Trophoblast cell (in vitro differentiated cells and primary cell): Measurements from ENCODE around the gene CD177.
A peak's percentile ranks its signal among the peaks of the same experiment; 100 is the strongest.
"Not testable (repeated sequence)": the region's sequence is repeated elsewhere in the genome, so short reads cannot be mapped to it uniquely, and the experiment has no call there.

ENCODE experiments used
- DNase-seq, 2 donors: peaks; one replicate each; pipeline ENCODE4 v3.0.0-alpha.2; 2016
- H2AFZ ChIP-seq: 2 replicates; pipeline ENCODE4 v1.6.1; 2013; ENCODE audit warnings: low read length, moderate library complexity, mild to moderate bottlenecking; ENCODE audit not compliant: insufficient read depth, poor library complexity
- H2AK5ac ChIP-seq: 2 replicates; pipeline ENCODE4 v1.6.1; 2013; ENCODE audit warnings: mild to moderate bottlenecking, low read length
- H2BK120ac ChIP-seq: 2 replicates; pipeline ENCODE4 v1.6.1; 2013; ENCODE audit warnings: low read length, mild to moderate bottlenecking, moderate library complexity; ENCODE audit not compliant: insufficient read depth, poor library complexity
- H2BK12ac ChIP-seq: 2 replicates; pipeline ENCODE4 v1.6.1; 2013; ENCODE audit warnings: mild to moderate bottlenecking, low read length, moderate library complexity
- H2BK5ac ChIP-seq: 2 replicates; pipeline ENCODE4 v1.6.1; 2013; ENCODE audit warnings: low read length, low read depth, moderate library complexity, mild to moderate bottlenecking; ENCODE audit not compliant: poor library complexity
- H3K14ac ChIP-seq: 2 replicates; pipeline ENCODE4 v1.6.1; 2013; ENCODE audit warnings: mild to moderate bottlenecking, low read length
- H3K18ac ChIP-seq: 2 replicates; pipeline ENCODE4 v1.6.1; 2013; ENCODE audit warnings: mild to moderate bottlenecking, low read length
- H3K23ac ChIP-seq: 2 replicates; pipeline ENCODE4 v1.6.1; 2013; ENCODE audit warnings: low read length
- H3K27ac ChIP-seq: 2 replicates; pipeline ENCODE4 v1.5.1; 2013; ENCODE audit warnings: low read depth, mild to moderate bottlenecking, inconsistent platforms, low read length, moderate library complexity
- H3K27me3 ChIP-seq: 2 replicates; pipeline ENCODE4 v1.6.1; 2013; ENCODE audit warnings: inconsistent platforms, mild to moderate bottlenecking, low read length, moderate library complexity; ENCODE audit not compliant: insufficient read depth
- H3K36me3 ChIP-seq, 2 experiments: 1 replicate in 1 of 2; 2 replicates in 1 of 2; pipeline ENCODE4 v1.6.1; 2013; ENCODE audit warnings: low read length in 2 of 2, mild to moderate bottlenecking in 2 of 2, moderate library complexity in 1 of 2; ENCODE audit not compliant: insufficient read depth in 2 of 2, control insufficient read depth in 1 of 2
- H3K4ac ChIP-seq: 2 replicates; pipeline ENCODE4 v1.6.1; 2013; ENCODE audit warnings: low read depth, mild to moderate bottlenecking, low read length, moderate library complexity
- H3K4me1 ChIP-seq, 2 experiments: 1 replicate in 1 of 2; 2 replicates in 1 of 2; pipeline ENCODE4 v1.6.1; 2013; ENCODE audit warnings: low read length in 2 of 2, mild to moderate bottlenecking in 2 of 2, moderate library complexity in 1 of 2; ENCODE audit not compliant: insufficient read depth in 2 of 2, control insufficient read depth in 1 of 2
- H3K4me2 ChIP-seq: 2 replicates; pipeline ENCODE4 v1.6.1; 2013; ENCODE audit warnings: inconsistent platforms, mild to moderate bottlenecking, low read length, moderate library complexity
- H3K4me3 ChIP-seq: 2 replicates; pipeline ENCODE4 v1.5.1; 2013; ENCODE audit warnings: mild to moderate bottlenecking, low read depth, low read length, inconsistent platforms
- H3K79me1 ChIP-seq: one replicate; pipeline ENCODE4 v1.6.1; 2013; ENCODE audit warnings: low read length
- H3K79me2 ChIP-seq: 2 replicates; pipeline ENCODE4 v1.6.1; 2013; ENCODE audit warnings: low read length, mild to moderate bottlenecking; ENCODE audit not compliant: control insufficient read depth, insufficient read depth, poor library complexity
- H3K9ac ChIP-seq: 2 replicates; pipeline ENCODE4 v1.6.1; 2013; ENCODE audit warnings: mild to moderate bottlenecking, low read length
- H3K9me3 ChIP-seq: 2 replicates; pipeline ENCODE4 v1.6.1; 2013; ENCODE audit warnings: low read depth, mild to moderate bottlenecking, control low read depth, inconsistent platforms, low read length; ENCODE audit not compliant: insufficient read depth
- H4K12ac ChIP-seq: 2 replicates; pipeline ENCODE4 v1.6.1; 2013; ENCODE audit warnings: low read depth, mild to moderate bottlenecking, low read length, moderate library complexity
- H4K8ac ChIP-seq: 2 replicates; pipeline ENCODE4 v1.6.1; 2013; ENCODE audit warnings: low read depth, mild to moderate bottlenecking, low read length, moderate library complexity
- H4K91ac ChIP-seq: one replicate; pipeline ENCODE4 v1.6.1; 2013; ENCODE audit warnings: low read depth, mild to moderate bottlenecking, low read length, moderate library complexity
- WGBS: extraction: QIAGEN DNeasy Blood & Tissue Kit; methylation state at CpG from one replicate; pipeline ENCODE4 v1.1.7; 2013; ENCODE audit warnings: missing lambda C conversion rate; ENCODE audit not compliant: insufficient read length, insufficient coverage; ENCODE audit errors: extremely low coverage; 5-methylcytosine and 5-hydroxymethylcytosine counted together

Gene CD177

GRCh38 chr19:43356749-43357148 lies 3.3 kb downstream of the CD177 start:
- H3K18ac ChIP-seq, H4K91ac ChIP-seq, H3K27ac ChIP-seq, H3K9ac ChIP-seq, H2BK12ac ChIP-seq, H3K79me2 ChIP-seq, H3K27me3 ChIP-seq, H3K4me1 ChIP-seq, H3K4me3 ChIP-seq, H4K8ac ChIP-seq, H2AK5ac ChIP-seq, H3K23ac ChIP-seq, H3K9me3 ChIP-seq, H2BK5ac ChIP-seq, H2AFZ ChIP-seq, H3K36me3 ChIP-seq, H3K14ac ChIP-seq, H3K4me2 ChIP-seq, H2BK120ac ChIP-seq, DNase-seq, H3K4ac ChIP-seq, H4K12ac ChIP-seq, H3K79me1 ChIP-seq: not testable (repeated sequence)
- no CpG with 5 or more reads among the region's 3 CpGs for WGBS

DNA sequence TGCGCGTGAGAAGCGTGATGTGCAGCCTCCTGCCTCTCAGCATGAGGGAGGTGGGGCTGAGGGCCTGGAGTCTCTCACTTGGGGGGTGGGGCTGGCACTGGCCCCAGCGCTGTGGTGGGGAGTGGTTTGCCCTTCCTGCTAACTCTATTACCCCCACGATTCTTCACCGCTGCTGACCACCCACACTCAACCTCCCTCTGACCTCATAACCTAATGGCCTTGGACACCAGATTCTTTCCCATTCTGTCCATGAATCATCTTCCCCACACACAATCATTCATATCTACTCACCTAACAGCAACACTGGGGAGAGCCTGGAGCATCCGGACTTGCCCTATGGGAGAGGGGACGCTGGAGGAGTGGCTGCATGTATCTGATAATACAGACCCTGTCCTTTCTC lies 8.7 kb downstream of the CD177 start:
- no peak overlapping the region for H2AFZ ChIP-seq
- no peak overlapping the region for H4K91ac ChIP-seq
- no peak overlapping the region for H3K4me2 ChIP-seq
- H2BK12ac ChIP-seq, result no peak overlapping the region
- H2BK5ac ChIP-seq, result no peak overlapping the region
- no peak overlapping the region for H2BK120ac ChIP-seq
- DNase-seq, result no peak
- no peak overlapping the region for H4K12ac ChIP-seq
- H3K4me3 ChIP-seq, result no peak overlapping the region
- H3K27me3 ChIP-seq, result no peaks in the 10 kb centered on the region
- H2AK5ac ChIP-seq, result no peak overlapping the region
- no peak overlapping the region for H3K18ac ChIP-seq
- H3K79me1 ChIP-seq, result no peaks in the 10 kb centered on the region
- H3K9me3 ChIP-seq, result no peaks in the 10 kb centered on the region
- H3K9ac ChIP-seq, result no peak overlapping the region
- H3K36me3 ChIP-seq, result no peaks in the 10 kb centered on the region
- H3K14ac ChIP-seq, result no peak overlapping the region
- H3K4me1 ChIP-seq, result no peaks in the 10 kb centered on the region
- no CpG with 5 or more reads among the region's 8 CpGs for WGBS
- H3K79me2 ChIP-seq, result no peaks in the 10 kb centered on the region
- no peak overlapping the region for H4K8ac ChIP-seq
- no peak overlapping the region for H3K4ac ChIP-seq
- no peak overlapping the region for H3K27ac ChIP-seq
- H3K23ac ChIP-seq, result no peak overlapping the region

DNA sequence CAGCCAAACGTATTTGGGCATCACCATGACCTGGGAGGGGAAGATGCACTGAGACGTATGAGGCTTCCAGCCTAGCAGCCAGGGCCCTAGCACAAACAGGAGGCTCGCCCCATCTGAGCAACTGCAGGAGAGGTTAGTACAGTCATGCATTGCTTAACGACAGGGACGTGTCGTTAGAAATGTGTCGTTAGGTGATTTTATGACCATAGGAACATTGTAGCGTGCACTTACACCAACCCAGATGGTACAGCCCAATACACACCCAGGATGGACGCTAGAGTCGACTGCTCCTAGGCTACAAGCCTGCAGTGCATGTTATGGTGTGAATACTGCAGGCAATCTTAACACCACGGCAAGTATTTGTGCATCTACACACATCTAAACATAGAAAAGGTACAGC lies 9.3 kb downstream of the CD177 start:
- WGBS, result no CpG with 5 or more reads among the region's 11 CpGs
- H2BK5ac ChIP-seq, result no peak overlapping the region
- no peak for DNase-seq

GRCh38 chr19:43365677-43366076 lies 12.2 kb downstream of the CD177 start:
- not testable (repeated sequence) for H3K14ac ChIP-seq, H4K91ac ChIP-seq, H3K79me1 ChIP-seq, H3K9me3 ChIP-seq, H3K27ac ChIP-seq, H2BK5ac ChIP-seq, H4K12ac ChIP-seq, DNase-seq, H2BK12ac ChIP-seq, H3K4me2 ChIP-seq, H3K79me2 ChIP-seq, H3K4me1 ChIP-seq, H2AFZ ChIP-seq, H2AK5ac ChIP-seq, H3K27me3 ChIP-seq, H3K18ac ChIP-seq, H3K4ac ChIP-seq, H2BK120ac ChIP-seq, H3K36me3 ChIP-seq, H4K8ac ChIP-seq, H3K9ac ChIP-seq, H3K23ac ChIP-seq, H3K4me3 ChIP-seq
- no CpG with 5 or more reads among the region's 9 CpGs for WGBS

More for the DNA sequence above, 9.3 kb downstream of the CD177 start:
- H3K4me2 ChIP-seq, result no peak overlapping the region
- no peaks in the 10 kb centered on the region for H3K36me3 ChIP-seq
- H3K79me1 ChIP-seq, result no peaks in the 10 kb centered on the region
- H3K9me3 ChIP-seq, result peaks cover 2% of the 10 kb centered on the region
- no peak overlapping the region for H2BK12ac ChIP-seq
- H4K8ac ChIP-seq, result no peak overlapping the region
- H3K4ac ChIP-seq, result no peak overlapping the region
- H3K9ac ChIP-seq, result no peak overlapping the region
- H4K91ac ChIP-seq, result no peak overlapping the region
- H3K4me3 ChIP-seq, result peak overlapping the region; percentile 20
- H2AFZ ChIP-seq, result no peak overlapping the region
- no peak overlapping the region for H2AK5ac ChIP-seq
- H3K18ac ChIP-seq, result no peak overlapping the region
- H3K27ac ChIP-seq, result no peak overlapping the region
- H3K27me3 ChIP-seq, result no peaks in the 10 kb centered on the region
- H2BK120ac ChIP-seq, result no peak overlapping the region
- no peak overlapping the region for H4K12ac ChIP-seq
- no peak overlapping the region for H3K14ac ChIP-seq
- H3K23ac ChIP-seq, result no peak overlapping the region
- H3K79me2 ChIP-seq, result no peaks in the 10 kb centered on the region
- H3K4me1 ChIP-seq, result no peaks in the 10 kb centered on the region
